GM12892 (cell line): Measurements from ENCODE around the gene ZNF362.

Experiments used
- POLR2A ChIP-seq: IDR thresholded peaks from 2 replicates; pipeline ENCODE4 v1.6.1; 2011; ENCODE audit warnings: low read depth, low read length, control low read depth
- POLR2AphosphoS5 ChIP-seq: IDR thresholded peaks from 2 replicates; pipeline ENCODE4 v1.6.1; 2011; ENCODE audit warnings: low read depth, low read length, control low read depth
- TAF1 ChIP-seq: IDR thresholded peaks from 2 replicates; pipeline ENCODE4 v1.6.1; 2011; ENCODE audit warnings: low read depth, mild to moderate bottlenecking, control low read depth, low read length, borderline replicate concordance

DNA sequence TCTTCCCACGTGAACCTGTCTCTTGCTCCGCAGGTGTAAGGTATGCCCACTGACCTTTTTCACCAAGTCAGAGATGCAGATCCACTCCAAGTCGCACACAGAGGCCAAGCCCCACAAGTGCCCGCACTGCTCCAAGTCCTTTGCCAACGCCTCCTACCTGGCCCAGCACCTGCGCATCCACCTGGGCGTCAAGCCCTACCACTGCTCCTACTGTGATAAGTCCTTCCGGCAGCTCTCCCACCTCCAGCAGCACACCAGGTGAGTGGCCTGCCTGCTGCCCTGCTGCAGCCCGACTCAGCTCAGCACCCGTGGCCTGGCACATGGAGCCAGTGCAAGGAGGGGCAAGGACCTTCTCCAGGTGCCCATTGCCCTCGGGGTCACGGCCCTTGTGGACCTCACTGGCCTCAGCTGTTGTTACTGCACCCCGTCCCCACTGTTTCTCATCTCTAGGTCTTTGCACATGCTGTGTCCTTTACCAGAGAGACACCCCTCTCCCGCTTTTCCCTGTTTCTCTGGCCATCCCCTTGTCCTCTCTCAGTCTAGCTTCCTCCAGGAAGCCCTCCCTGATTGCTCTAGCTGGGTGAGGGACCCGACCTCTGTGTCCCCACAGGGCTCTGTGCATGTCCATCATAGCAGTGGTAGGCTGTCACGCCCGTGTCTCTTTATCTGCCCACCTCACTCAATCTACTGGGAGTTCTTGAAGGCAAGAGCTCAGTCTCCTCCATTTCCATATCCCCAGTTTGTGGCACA is 25.4 kb downstream of the ZNF362 start:
- TF ChIP-seq POLR2A (no peak), POLR2AphosphoS5 (no peak), TAF1 (no peak)
